HepG2 (cell line): ENCODE results near the gene CYSRT1. TPM values are rescaled to one million over a fixed set of nuclear protein-coding genes. Genes with fewer than 3 reads are reported as not detected.
A peak's percentile ranks its signal among the peaks of the same experiment; 100 is the strongest.

Experiments
- ARHGAP35 ChIP-seq: sonication (generic); formaldehyde crosslinking; IDR thresholded peaks from 2 replicates; pipeline ENCODE4 v1.9.0; 2022; ENCODE audit warnings: mild to moderate bottlenecking, inconsistent platforms, moderate library complexity, missing genetic modification reagents, borderline replicate concordance
- ARNTL ChIP-seq: sonication (generic); formaldehyde crosslinking; IDR thresholded peaks from 2 replicates; pipeline ENCODE4 v1.4.0; 2020; ENCODE audit warnings: mild to moderate bottlenecking, missing genetic modification reagents
- E2F2 ChIP-seq: sonication (generic); formaldehyde crosslinking; IDR thresholded peaks from 2 replicates; pipeline ENCODE4 v1.4.0; 2020; ENCODE audit warnings: missing genetic modification reagents, borderline replicate concordance
- HCFC1 ChIP-seq: fragments of 150-350 bp; IDR thresholded peaks from 2 replicates; pipeline ENCODE4 v1.6.1; 2014; ENCODE audit warnings: low read depth, low read length
- HDAC2 ChIP-seq: sonication (generic); formaldehyde crosslinking; IDR thresholded peaks from 2 replicates; pipeline ENCODE4 v1.4.0; 2020; ENCODE audit warnings: missing genetic modification reagents
- HNRNPK ChIP-seq: fragments of 200-400 bp; formaldehyde crosslinking; IDR thresholded peaks from 2 replicates; pipeline ENCODE4 v1.6.1; 2018; ENCODE audit warnings: low read length, low read depth, moderate library complexity, mild to moderate bottlenecking; ENCODE audit not compliant: poor library complexity, severe bottlenecking
- NR3C1 ChIP-seq: sonication (generic); formaldehyde crosslinking; IDR thresholded peaks from 2 replicates; pipeline ENCODE4 v1.4.0; 2020; ENCODE audit warnings: missing genetic modification reagents
- PRMT3 ChIP-seq: sonication (generic); formaldehyde crosslinking; IDR thresholded peaks from 2 replicates; pipeline ENCODE4 v1.8.1; 2022; ENCODE audit warnings: low read depth, mild to moderate bottlenecking, moderate library complexity, missing genetic modification reagents, borderline replicate concordance
- RAD51 ChIP-seq: fragments of 450-650 bp; IDR thresholded peaks from 2 replicates; pipeline ENCODE4 v1.6.1; 2016; ENCODE audit warnings: borderline replicate concordance
- RARG ChIP-seq: sonication (generic); formaldehyde crosslinking; IDR thresholded peaks from 2 replicates; pipeline ENCODE4 v1.4.0; 2020; ENCODE audit warnings: low read depth, mild to moderate bottlenecking, missing genetic modification reagents
- RFX5 ChIP-seq: IDR thresholded peaks from 2 replicates; pipeline ENCODE4 v1.6.1; 2011; ENCODE audit warnings: low read depth, low read length, improper control_type of control experiment
- TGIF2 ChIP-seq: IDR thresholded peaks from 2 replicates; pipeline ENCODE4 v1.6.1; 2016; ENCODE audit warnings: control low read depth, missing compliant biosample characterization
- ZBTB4 ChIP-seq: sonication (generic); formaldehyde crosslinking; IDR thresholded peaks from 2 replicates; pipeline ENCODE4 v1.4.0; 2020; ENCODE audit warnings: missing genetic modification reagents, mild to moderate bottlenecking, borderline replicate concordance
- ZFP62 ChIP-seq: sonication (generic); formaldehyde crosslinking; IDR thresholded peaks from 2 replicates; pipeline ENCODE4 v1.4.0; 2020; ENCODE audit warnings: missing genetic modification reagents
- ZNF329 ChIP-seq: sonication (generic); formaldehyde crosslinking; IDR thresholded peaks from 2 replicates; pipeline ENCODE4 v1.9.0; 2021; ENCODE audit warnings: low read depth, mild to moderate bottlenecking, missing genetic modification reagents
- ZNF335 ChIP-seq: sonication (generic); formaldehyde crosslinking; IDR thresholded peaks from 2 replicates; pipeline ENCODE4 v1.4.0; 2020; ENCODE audit warnings: missing genetic modification reagents
- ZNF546 ChIP-seq: sonication (generic); formaldehyde crosslinking; conservative IDR thresholded peaks from 2 replicates; pipeline ENCODE4 v1.8.1; 2023; ENCODE audit warnings: mild to moderate bottlenecking, missing genetic modification reagents
- ZNF605 ChIP-seq: sonication (generic); formaldehyde crosslinking; IDR thresholded peaks from 2 replicates; pipeline ENCODE4 v1.8.0; 2022; ENCODE audit warnings: mild to moderate bottlenecking, missing genetic modification reagents
- ZNF614 ChIP-seq: IDR thresholded peaks from 2 replicates; pipeline ENCODE4 v1.6.1; 2018; ENCODE audit warnings: missing biosample characterization, missing genetic modification reagents, inconsistent platforms, borderline replicate concordance
- ZNF678 ChIP-seq: sonication (generic); formaldehyde crosslinking; IDR thresholded peaks from 2 replicates; pipeline ENCODE4 v1.4.0; 2020; ENCODE audit warnings: mild to moderate bottlenecking, missing genetic modification reagents
- ZNF7 ChIP-seq: IDR thresholded peaks from 2 replicates; pipeline ENCODE4 v1.6.1; 2016; ENCODE audit warnings: missing biosample characterization, missing genetic modification reagents
- ZNF724P ChIP-seq: sonication (generic); formaldehyde crosslinking; IDR thresholded peaks from 2 replicates; pipeline ENCODE4 v1.8.0; 2022; ENCODE audit warnings: missing genetic modification reagents, borderline replicate concordance
- ZSCAN21 ChIP-seq: sonication (generic); formaldehyde crosslinking; IDR thresholded peaks from 2 replicates; pipeline ENCODE4 v1.8.0; 2022; ENCODE audit warnings: mild to moderate bottlenecking, missing genetic modification reagents, moderate library complexity, borderline replicate concordance
- polyA plus RNA-seq, 8 experiments: library from polyadenylated mRNA; depleted of rRNA in 3 of 8; stranded (reverse) in 7 of 8; unstranded in 1 of 8; fragments of >200 nt; fragmentation: Illumina TruSeq in 4 of 8; extraction: Trizol in 4 of 8; gene quantifications; 2 replicates each; pipeline versions ENCODE4 v1.2.1 to v1.2.3, GENCODE V29; 2011 to 2016; ENCODE audit warnings: low read depth in 4 of 8, missing spikeins in 1 of 8, mixed read lengths in 1 of 8; ENCODE audit not compliant: insufficient read depth in 1 of 8
- total RNA-seq, 5 experiments: library from RNA; depleted of rRNA; stranded (reverse); fragments of >200 nt; fragmentation: Illumina TruSeq; extraction: Trizol; gene quantifications; 2 replicates each; pipeline ENCODE4 v1.2.3, GENCODE V29; 2016; ENCODE audit warnings: low read depth in 1 of 5
- TF ChIP-seq, protein P1 (sequence below): sonication (generic); formaldehyde crosslinking; IDR thresholded peaks from 2 replicates; pipeline ENCODE4 v1.4.0; 2020; ENCODE audit warnings: missing genetic modification reagents

Gene CYSRT1
- total and polyA plus RNA-seq, 2 of the 13 experiments (the other 11 are each of a cell fraction or from before 2014, with no cell fraction given), result 1.5 to 2.1 TPM

DNA sequence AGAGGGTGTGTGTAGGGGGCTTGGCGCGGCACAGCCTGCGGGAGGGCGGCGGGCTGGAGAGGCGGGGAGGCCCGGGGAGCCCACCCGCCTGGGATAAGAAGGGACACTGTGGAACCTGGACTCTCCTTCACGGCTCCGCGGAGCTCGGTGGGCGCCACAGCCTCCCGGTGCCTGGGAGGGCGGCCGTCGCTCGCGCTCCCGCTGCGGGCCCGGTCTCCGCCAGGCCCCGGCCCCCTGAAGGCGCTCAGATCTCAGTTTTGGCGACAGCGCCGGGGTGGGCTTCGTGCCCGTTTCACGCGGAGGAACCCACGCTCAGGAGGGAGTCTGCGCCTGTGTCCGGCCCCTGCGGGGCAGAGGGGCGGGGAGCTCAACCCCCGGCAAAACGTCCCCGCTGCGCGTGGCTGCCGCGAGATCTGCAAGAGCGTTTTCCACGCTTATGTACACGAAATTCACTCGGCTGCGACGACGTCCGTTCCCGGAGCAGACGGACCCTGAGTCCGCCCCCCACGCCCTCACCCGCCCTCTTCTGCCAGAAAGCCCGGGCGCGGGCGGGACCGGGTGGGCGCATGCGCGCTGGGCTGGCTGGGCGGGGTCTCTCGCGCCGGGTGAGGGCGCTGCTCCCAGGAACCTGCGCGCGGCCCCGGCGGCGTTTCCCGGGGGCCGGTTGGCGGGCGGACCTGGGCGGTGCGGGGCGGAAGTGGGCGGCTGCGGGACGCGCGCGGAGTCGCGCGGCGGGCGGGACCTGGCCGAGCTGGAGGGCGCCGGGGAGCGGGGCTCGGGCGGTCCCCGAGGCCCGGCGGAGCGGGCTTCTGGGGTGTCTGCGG lies 29.9 kb downstream of the CYSRT1 start, which contains the start of gene NELFB (continued):
- no peak; the same call in 1 of the 2 replicates for TF ChIP-seq ZNF329 (CRISPR knock-in tag)
- TF ChIP-seq RAD51, result no peak
- peak; percentile 50; the same call in 1 of the 2 replicates for TF ChIP-seq ARHGAP35
- TF ChIP-seq ZNF614 (CRISPR knock-in tag), result no peak
- no peak for TF ChIP-seq ZNF724P
- TF ChIP-seq HDAC2 (CRISPR knock-in tag), result no peak; the same call in 1 of the 2 replicates
- no peak for TF ChIP-seq ZBTB4 (CRISPR knock-in tag)
- TF ChIP-seq ZFP62 (CRISPR knock-in tag), result no peak; the same call in 1 of the 2 replicates
- no peak for TF ChIP-seq ZNF546 (CRISPR knock-in tag)
- no peak for TF ChIP-seq ZNF335 (CRISPR knock-in tag)
- no peak for TF ChIP-seq TGIF2 (CRISPR knock-in tag)
- TF ChIP-seq ZNF7 (CRISPR knock-in tag), result no peak
- TF ChIP-seq E2F2 (CRISPR knock-in tag), result 0 out of 2 replicates have a peak, but pooled peaks have one; percentile 23
- no peak for TF ChIP-seq HNRNPK
- TF ChIP-seq ZSCAN21 (CRISPR knock-in tag), result no peak
- no peak for TF ChIP-seq RARG
- TF ChIP-seq HCFC1, result peak; percentile 79
- TF ChIP-seq ARNTL (CRISPR knock-in tag), result 0 out of 2 replicates have a peak, but pooled peaks have one; percentile 3
- TF ChIP-seq PRMT3, result no peak
- no peak for TF ChIP-seq RFX5
- no peak for TF ChIP-seq ZNF605 (CRISPR knock-in tag)
- TF ChIP-seq, protein P1, sequence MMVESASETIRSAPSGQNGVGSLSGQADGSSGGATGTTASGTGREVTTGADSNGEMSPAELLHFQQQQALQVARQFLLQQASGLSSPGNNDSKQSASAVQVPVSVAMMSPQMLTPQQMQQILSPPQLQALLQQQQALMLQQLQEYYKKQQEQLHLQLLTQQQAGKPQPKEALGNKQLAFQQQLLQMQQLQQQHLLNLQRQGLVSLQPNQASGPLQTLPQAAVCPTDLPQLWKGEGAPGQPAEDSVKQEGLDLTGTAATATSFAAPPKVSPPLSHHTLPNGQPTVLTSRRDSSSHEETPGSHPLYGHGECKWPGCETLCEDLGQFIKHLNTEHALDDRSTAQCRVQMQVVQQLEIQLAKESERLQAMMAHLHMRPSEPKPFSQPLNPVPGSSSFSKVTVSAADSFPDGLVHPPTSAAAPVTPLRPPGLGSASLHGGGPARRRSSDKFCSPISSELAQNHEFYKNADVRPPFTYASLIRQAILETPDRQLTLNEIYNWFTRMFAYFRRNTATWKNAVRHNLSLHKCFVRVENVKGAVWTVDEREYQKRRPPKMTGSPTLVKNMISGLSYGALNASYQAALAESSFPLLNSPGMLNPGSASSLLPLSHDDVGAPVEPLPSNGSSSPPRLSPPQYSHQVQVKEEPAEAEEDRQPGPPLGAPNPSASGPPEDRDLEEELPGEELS (CRISPR knock-in tag), result no peak
- no peak for TF ChIP-seq ZNF678
- no peak for TF ChIP-seq NR3C1
